ENCODE measurements around the gene BCL7C.
A peak's percentile ranks its signal among the peaks of the same experiment; 100 is the strongest.

Gene BCL7C

GRCh38 chr16:30903596-30903995, 9.7 kb upstream of the BCL7C start:
- no peaks in the 10 kb centered on the region for H3K79me2 ChIP-seq (ENCODE audit: control insufficient read depth, low read length)
- H3K27me3 ChIP-seq (ENCODE audit: control insufficient read depth, low read length), result no peaks in the 10 kb centered on the region
- H3K36me3 ChIP-seq (ENCODE audit: control insufficient read depth, low read length), result no peaks in the 10 kb centered on the region
- peak overlapping the region; percentile 57 for H3K4me3 ChIP-seq (ENCODE audit: low read length)
- peaks cover 41% of the 10 kb centered on the region for H3F3A ChIP-seq (ENCODE audit: control insufficient read depth, insufficient read depth)
- peak overlapping the region; percentile 67 for H3K4me2 ChIP-seq (ENCODE audit: low read length)
- peak overlapping the region; percentile 90 for H3K27ac ChIP-seq (ENCODE audit: low read depth, low read length)
- no peaks in the 10 kb centered on the region for H3K9me2 ChIP-seq (replicated peaks; ENCODE audit: control insufficient read depth, low read length)
- H3K9me3 ChIP-seq (ENCODE audit: control insufficient read depth, insufficient read depth, low read length), result peaks cover 5% of the 10 kb centered on the region; the same call in 1 of the 2 replicates
- H3K4me1 ChIP-seq (ENCODE audit: control insufficient read depth, low read length), result peaks cover 39% of the 10 kb centered on the region
- no peaks in the 10 kb centered on the region for H4K20me1 ChIP-seq (ENCODE audit: control insufficient read depth, insufficient read depth, low read depth, low read length)
- TF ChIP-seq EZH2phosphoT487 (IDR thresholded peaks at IDR 0.05; ENCODE audit: borderline replicate concordance, low read length) (no peak), CTCF (IDR thresholded peaks at IDR 0.05; ENCODE audit: low read depth, low read length, poor library complexity, severe bottlenecking) (no peak)

DNA sequence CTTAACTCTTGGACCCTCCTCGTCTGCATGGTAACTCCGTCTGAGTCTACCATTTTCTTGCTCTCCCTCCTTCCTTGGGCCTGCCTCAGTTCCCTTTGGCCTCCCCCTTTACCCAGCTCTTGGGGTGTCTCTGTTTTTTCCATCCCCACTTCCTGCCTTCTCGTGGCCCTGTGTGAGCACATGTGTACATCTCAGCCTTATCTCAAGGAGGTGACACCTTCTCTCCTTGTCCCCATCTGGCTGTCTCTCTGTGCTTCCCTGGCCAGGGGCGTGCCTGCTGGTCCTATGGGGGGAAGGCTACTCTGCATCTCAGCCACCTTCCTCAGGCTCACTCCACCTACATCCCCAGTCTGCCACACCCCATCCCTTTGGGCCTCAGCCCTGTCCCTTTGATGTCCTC, 9.1 kb upstream of the BCL7C start:
- peak overlapping the region; percentile 90 for H3K27ac ChIP-seq (ENCODE audit: low read depth, low read length)
- H3K4me3 ChIP-seq (ENCODE audit: low read length), result peak overlapping the region; percentile 77

DNA sequence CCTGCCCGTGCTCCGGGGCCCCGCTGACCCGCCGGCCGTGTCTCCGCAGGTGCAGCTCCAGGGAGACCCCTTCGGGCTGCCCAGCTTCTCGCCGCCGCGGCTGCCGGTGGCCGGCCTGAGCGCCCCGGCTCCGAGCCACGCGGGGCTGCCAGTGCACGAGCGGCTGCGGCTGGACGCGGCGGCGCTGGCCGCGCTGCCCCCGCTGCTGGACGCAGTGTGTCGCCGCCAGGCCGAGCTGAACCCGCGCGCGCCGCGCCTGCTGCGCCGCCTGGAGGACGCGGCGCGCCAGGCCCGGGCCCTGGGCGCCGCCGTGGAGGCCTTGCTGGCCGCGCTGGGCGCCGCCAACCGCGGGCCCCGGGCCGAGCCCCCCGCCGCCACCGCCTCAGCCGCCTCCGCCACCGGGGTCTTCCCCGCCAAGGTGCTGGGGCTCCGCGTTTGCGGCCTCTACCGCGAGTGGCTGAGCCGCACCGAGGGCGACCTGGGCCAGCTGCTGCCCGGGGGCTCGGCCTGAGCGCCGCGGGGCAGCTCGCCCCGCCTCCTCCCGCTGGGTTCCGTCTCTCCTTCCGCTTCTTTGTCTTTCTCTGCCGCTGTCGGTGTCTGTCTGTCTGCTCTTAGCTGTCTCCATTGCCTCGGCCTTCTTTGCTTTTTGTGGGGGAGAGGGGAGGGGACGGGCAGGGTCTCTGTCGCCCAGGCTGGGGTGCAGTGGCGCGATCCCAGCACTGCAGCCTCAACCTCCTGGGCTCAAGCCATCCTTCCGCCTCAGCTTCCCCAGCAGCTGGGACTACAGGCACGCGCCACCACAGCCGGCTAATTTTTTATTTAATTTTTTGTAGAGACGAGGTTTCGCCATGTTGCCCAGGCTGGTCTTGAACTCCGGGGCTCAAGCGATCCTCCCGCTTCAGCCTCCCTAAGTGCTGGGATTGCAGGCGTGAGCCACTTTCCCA, 8.4 kb upstream of the BCL7C start:
- Histone ChIP-seq H3K4me3 (ENCODE audit: low read length) (peak overlapping the region; percentile 77), H3K27ac (ENCODE audit: low read depth, low read length) (peak overlapping the region; percentile 90), H3K79me2 (ENCODE audit: control insufficient read depth, low read length) (no peaks in the 10 kb centered on the region), H3K4me2 (ENCODE audit: low read length) (peak overlapping the region; percentile 89), H4K20me1 (ENCODE audit: control insufficient read depth, insufficient read depth, low read depth, low read length) (no peaks in the 10 kb centered on the region), H3K36me3 (ENCODE audit: control insufficient read depth, low read length) (no peaks in the 10 kb centered on the region), H3F3A (ENCODE audit: control insufficient read depth, insufficient read depth) (peaks cover 41% of the 10 kb centered on the region), H3K27me3 (ENCODE audit: control insufficient read depth, low read length) (no peaks in the 10 kb centered on the region), H3K9me2 (replicated peaks; ENCODE audit: control insufficient read depth, low read length) (no peaks in the 10 kb centered on the region), H3K4me1 (ENCODE audit: control insufficient read depth, low read length) (peaks cover 47% of the 10 kb centered on the region), H3K9me3 (ENCODE audit: control insufficient read depth, insufficient read depth, low read length) (peaks cover 5% of the 10 kb centered on the region; the same call in 1 of the 2 replicates)
- TF ChIP-seq EZH2phosphoT487 (IDR thresholded peaks at IDR 0.05; ENCODE audit: borderline replicate concordance, low read length), result no peak
- TF ChIP-seq CTCF (IDR thresholded peaks at IDR 0.05; ENCODE audit: low read depth, low read length, poor library complexity, severe bottlenecking), result no peak

More for the DNA sequence above, 9.1 kb upstream of the BCL7C start:
- Histone ChIP-seq H3K36me3 (ENCODE audit: control insufficient read depth, low read length) (no peaks in the 10 kb centered on the region), H4K20me1 (ENCODE audit: control insufficient read depth, insufficient read depth, low read depth, low read length) (no peaks in the 10 kb centered on the region), H3K27me3 (ENCODE audit: control insufficient read depth, low read length) (no peaks in the 10 kb centered on the region), H3K9me2 (replicated peaks; ENCODE audit: control insufficient read depth, low read length) (no peaks in the 10 kb centered on the region), H3K9me3 (ENCODE audit: control insufficient read depth, insufficient read depth, low read length) (peaks cover 5% of the 10 kb centered on the region; the same call in 1 of the 2 replicates), H3K4me1 (ENCODE audit: control insufficient read depth, low read length) (peaks cover 40% of the 10 kb centered on the region), H3F3A (ENCODE audit: control insufficient read depth, insufficient read depth) (peaks cover 41% of the 10 kb centered on the region), H3K4me2 (ENCODE audit: low read length) (peak overlapping the region; percentile 89), H3K79me2 (ENCODE audit: control insufficient read depth, low read length) (no peaks in the 10 kb centered on the region)
- TF ChIP-seq EZH2phosphoT487 (IDR thresholded peaks at IDR 0.05; ENCODE audit: borderline replicate concordance, low read length) (no peak), CTCF (IDR thresholded peaks at IDR 0.05; ENCODE audit: low read depth, low read length, poor library complexity, severe bottlenecking) (no peak)
